Cardiac fibroblast (primary cell): ENCODE results near the gene ZNF180.

ENCODE experiments used
- DNase-seq, 2 donors: peaks; one replicate each; pipeline versions ENCODE4 v3.0.0 to v3.0.0-alpha.2; 2010; ENCODE audit warnings: low read depth in 2 of 2
- H3K4me3 ChIP-seq, 2 donors: replicated peaks in 1 of 2; 1 replicate in 1 of 2; 2 replicates in 1 of 2; pipeline ENCODE4 v1.5.1; 2011; ENCODE audit warnings: low read depth in 2 of 2, low read length in 2 of 2, mild to moderate bottlenecking in 2 of 2, moderate library complexity in 1 of 2
- CTCF ChIP-seq: IDR thresholded peaks from one replicate; pipeline ENCODE4 v1.5.1; 2011; ENCODE audit warnings: low read depth, mild to moderate bottlenecking, low read length, inconsistent platforms

The ZNF180 gene

GRCh38 chr19:44499962-44500949, at the start of gene ZNF180:
ZNF180 (minus strand) TSS chr19:44500522; CDS start chr19:44497334, 3,188 bp downstream.
- DNase-seq = peak; percentile 95 to 96
- TF ChIP-seq CTCF = peak; percentile 62
- peak within 1 kb of the TSS; percentile 83 to 90 for H3K4me3 ChIP-seq

GRCh38 chr19:44549507-44549906, 49.2 kb upstream of the ZNF180 start:
- no peak for DNase-seq
- no peak overlapping the region for H3K4me3 ChIP-seq
- no peak for TF ChIP-seq CTCF

- H3K4me3 ChIP-seq = no peak overlapping the region
- no peak for TF ChIP-seq CTCF
- peak in 1 of 2 donors; percentile 91 for DNase-seq
These were observed 48.4 kb upstream of the ZNF180 start for GRCh38 chr19:44548736-44549135.

- TF ChIP-seq CTCF = no peak
- no peak overlapping the region for H3K4me3 ChIP-seq
- no peak for DNase-seq
These were observed 43.7 kb upstream of the ZNF180 start for GRCh38 chr19:44544031-44544430.

GRCh38 chr19:44542671-44543070, 42.3 kb upstream of the ZNF180 start:
- DNase-seq = no peak
- H3K4me3 ChIP-seq = no peak overlapping the region
- no peak for TF ChIP-seq CTCF

GRCh38 chr19:44540736-44541135, 40.4 kb upstream of the ZNF180 start:
- no peak for TF ChIP-seq CTCF
- DNase-seq = no peak
- no peak overlapping the region for H3K4me3 ChIP-seq

- no peak for TF ChIP-seq CTCF
- DNase-seq = no peak
- no peak overlapping the region for H3K4me3 ChIP-seq
These were observed 39.7 kb upstream of the ZNF180 start for GRCh38 chr19:44539991-44540390.
